Gastrocnemius medialis (tissue), 4 donors: Measurements from ENCODE around the gene RIN3.

Experiments used
- POLR2A ChIP-seq, 2 donors: fragments of 450-650 bp; IDR thresholded peaks; one replicate each; pipeline ENCODE4 v1.6.1; 2017; ENCODE audit warnings: antibody characterized with exemption in 2 of 2, mild to moderate bottlenecking in 2 of 2, moderate library complexity in 2 of 2
- TF ChIP-seq, protein P1 (sequence below), 5 experiments: fragments of 450-650 bp in 3 of 5; fragments of 200-600 bp in 2 of 5; sonication (generic) in 2 of 5; IDR thresholded peaks in 4 of 5; conservative IDR thresholded peaks in 1 of 5; 1 replicate in 4 of 5; 2 replicates in 1 of 5; pipeline ENCODE4 v1.5.1; 2016 to 2019; ENCODE audit warnings: antibody characterized with exemption in 5 of 5, mild to moderate bottlenecking in 3 of 5, moderate library complexity in 3 of 5

DNA sequence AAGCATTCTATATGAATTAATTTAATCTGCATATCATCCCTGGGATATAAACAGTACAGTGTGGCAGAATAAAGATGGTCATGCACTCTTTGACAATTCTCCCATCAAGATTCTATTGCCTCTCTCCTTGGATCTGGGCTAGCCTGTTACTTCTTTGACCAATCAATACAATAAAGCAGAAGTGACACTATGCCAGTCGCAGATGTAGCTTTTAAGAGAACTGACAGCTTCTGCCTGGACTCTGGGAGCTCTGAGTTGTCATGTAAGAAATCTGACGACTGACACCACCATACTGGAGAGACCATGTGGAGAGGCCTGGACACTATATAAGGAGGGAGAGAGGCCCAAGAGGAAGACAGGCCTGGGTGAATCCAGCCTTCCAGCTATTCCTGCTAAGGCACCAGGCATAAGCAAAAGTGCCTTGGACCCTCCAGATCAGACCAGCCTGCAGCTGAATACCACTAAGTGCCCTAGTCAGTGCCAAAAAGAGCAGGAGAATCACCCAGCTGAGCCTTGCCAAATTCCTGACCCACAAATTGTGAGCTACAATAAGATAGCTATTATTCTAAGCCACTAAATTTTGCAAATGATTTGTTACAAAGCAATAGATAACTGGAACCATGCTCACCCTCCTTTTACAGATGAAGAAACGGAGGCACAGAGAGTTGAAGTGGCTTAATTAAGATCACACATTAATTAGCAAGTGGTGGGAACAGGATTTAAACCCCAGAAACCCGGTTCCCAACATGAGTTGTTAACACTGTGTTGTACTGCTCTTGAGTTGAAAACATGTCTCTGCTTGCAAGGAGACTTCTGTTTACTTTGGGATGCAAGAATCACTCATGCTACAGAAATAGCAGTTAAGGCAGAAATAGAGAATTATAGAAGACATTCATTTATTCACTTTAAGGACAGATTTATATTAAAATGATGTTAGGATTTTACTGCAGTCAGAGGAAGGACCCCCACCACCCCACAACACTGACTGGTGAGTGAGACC lies 84.6 kb downstream of the RIN3 start:
- TF ChIP-seq POLR2A (IDR thresholded peaks at IDR 0.05) = no peak
- TF ChIP-seq, protein P1, sequence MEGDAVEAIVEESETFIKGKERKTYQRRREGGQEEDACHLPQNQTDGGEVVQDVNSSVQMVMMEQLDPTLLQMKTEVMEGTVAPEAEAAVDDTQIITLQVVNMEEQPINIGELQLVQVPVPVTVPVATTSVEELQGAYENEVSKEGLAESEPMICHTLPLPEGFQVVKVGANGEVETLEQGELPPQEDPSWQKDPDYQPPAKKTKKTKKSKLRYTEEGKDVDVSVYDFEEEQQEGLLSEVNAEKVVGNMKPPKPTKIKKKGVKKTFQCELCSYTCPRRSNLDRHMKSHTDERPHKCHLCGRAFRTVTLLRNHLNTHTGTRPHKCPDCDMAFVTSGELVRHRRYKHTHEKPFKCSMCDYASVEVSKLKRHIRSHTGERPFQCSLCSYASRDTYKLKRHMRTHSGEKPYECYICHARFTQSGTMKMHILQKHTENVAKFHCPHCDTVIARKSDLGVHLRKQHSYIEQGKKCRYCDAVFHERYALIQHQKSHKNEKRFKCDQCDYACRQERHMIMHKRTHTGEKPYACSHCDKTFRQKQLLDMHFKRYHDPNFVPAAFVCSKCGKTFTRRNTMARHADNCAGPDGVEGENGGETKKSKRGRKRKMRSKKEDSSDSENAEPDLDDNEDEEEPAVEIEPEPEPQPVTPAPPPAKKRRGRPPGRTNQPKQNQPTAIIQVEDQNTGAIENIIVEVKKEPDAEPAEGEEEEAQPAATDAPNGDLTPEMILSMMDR (IDR thresholded peaks at IDR 0.05 in 4 of 5, conservative IDR thresholded peaks at IDR 0.05 in 1 of 5) = no peak
